Stimulated activated CD4-positive, alpha-beta T cell treated with anti-CD3 and anti-CD28 coated beads, Interleukin-15, amount 100 ng/mL, for 1 hour (primary cell): ENCODE results near the gene NHS.
"Not testable (repeated sequence)": the region's sequence is repeated elsewhere in the genome, so short reads cannot be mapped to it uniquely, and the experiment has no call there.

Experiments
- DNase-seq, 2 donors: peaks; one replicate each; pipeline ENCODE4 v3.0.0-alpha.2; 2020; ENCODE audit warnings: low read depth in 1 of 2, low spot score in 1 of 2

The NHS gene

GRCh38 chrX:17494216-17494615 lies 119.2 kb downstream of the NHS start:
- DNase-seq = no peak

- DNase-seq = no peak
Measured at GRCh38 chrX:17495052-17495451, 120.1 kb downstream of the NHS start.

GRCh38 chrX:17496407-17496806 lies 121.4 kb downstream of the NHS start:
- DNase-seq = no peak

- DNase-seq = no peak
Measured at GRCh38 chrX:17497193-17497592, 122.2 kb downstream of the NHS start.

- DNase-seq = no peak
Measured at GRCh38 chrX:17499512-17499911, 124.5 kb downstream of the NHS start.

GRCh38 chrX:17500145-17500579 lies 125.2 kb downstream of the NHS start:
- DNase-seq = no peak

- no peak for DNase-seq
Measured at GRCh38 chrX:17501746-17502145, 126.7 kb downstream of the NHS start.

GRCh38 chrX:17506352-17506751 lies 131.4 kb downstream of the NHS start:
- not testable (repeated sequence) for DNase-seq

GRCh38 chrX:17511556-17511955 lies 136.6 kb downstream of the NHS start:
- no peak for DNase-seq

- DNase-seq = no peak
Measured at GRCh38 chrX:17519358-17519757, 144.4 kb downstream of the NHS start.

GRCh38 chrX:17520016-17520615 lies 145.1 kb downstream of the NHS start:
- no peak for DNase-seq

- DNase-seq = no peak
Measured at GRCh38 chrX:17521871-17522693, 147.1 kb downstream of the NHS start.

GRCh38 chrX:17525266-17525665 lies 150.3 kb downstream of the NHS start:
- DNase-seq = no peak

GRCh38 chrX:17525762-17526555 lies 151.0 kb downstream of the NHS start:
- no peak for DNase-seq

GRCh38 chrX:17527135-17527701 lies 152.2 kb downstream of the NHS start:
- no peak for DNase-seq

GRCh38 chrX:17527922-17528321 lies 152.9 kb downstream of the NHS start:
- no peak for DNase-seq

GRCh38 chrX:17529151-17529745 lies 154.2 kb downstream of the NHS start:
- no peak for DNase-seq

GRCh38 chrX:17531500-17531899 lies 156.5 kb downstream of the NHS start:
- no peak for DNase-seq

GRCh38 chrX:17535229-17535628 lies 160.2 kb downstream of the NHS start:
- DNase-seq = no peak

GRCh38 chrX:17537723-17538243 lies 162.8 kb downstream of the NHS start:
- DNase-seq = no peak

GRCh38 chrX:17542123-17542522 lies 167.1 kb downstream of the NHS start:
- no peak for DNase-seq
